Measurements from ENCODE around the gene ANTKMT. TPM values are rescaled to one million over a fixed set of nuclear protein-coding genes. Genes with fewer than 3 reads are reported as not detected.
A peak's percentile ranks its signal among the peaks of the same experiment; 100 is the strongest.

ANTKMT gene
- total RNA-seq, 2 experiments from 2014 or later: 8.1 TPM

- H3K4me3 ChIP-seq (ENCODE audit: low read length): no peak overlapping the region
- no peak for ATAC-seq (ENCODE audit: poor library complexity)
- ChIA-PET POLR2A (interaction anchor here (1.0 to 1.6 kb wide), 3 partner anchors 9 to 43 kb away, joined by 3 to 5 read pairs (median 3); no protein-coding TSS in a partner anchor), CTCF (no interaction called here)
- intact Hi-C loops (cut with DNase I, micrococcal nuclease): no loop called here
- DNase-seq: no peak
- Mint-ChIP-seq H3K27me3 (no peaks in the 10 kb centered on the region), H3K4me1 (ENCODE audit: low read depth) (peaks cover 17% of the 10 kb centered on the region), H3K4me3 (peak overlapping the region; percentile 15), H3K9me3 (no peaks in the 10 kb centered on the region), H3K36me3 (ENCODE audit: low read depth) (no peaks in the 10 kb centered on the region), H3K27ac (no peak overlapping the region)
- H3K36me3 ChIP-seq (ENCODE audit: insufficient read depth, low read length): no peaks in the 10 kb centered on the region
- no peak overlapping the region for H3K27ac ChIP-seq (ENCODE audit: low read depth in 1 of 2, low read length in 2 of 2)
- H3K27me3 ChIP-seq (ENCODE audit: control insufficient read depth in 1 of 2, insufficient read depth in 2 of 2, low read length in 2 of 2): no peaks in the 10 kb centered on the region
- TF ChIP-seq CTCF (IDR thresholded peaks at IDR 0.05): no peak
- H3K4me1 ChIP-seq (ENCODE audit: insufficient read depth, low read length): peaks cover 61% of the 10 kb centered on the region
- peaks cover 0 to 8% of the 10 kb centered on the region in 2 experiments for H3K9me3 ChIP-seq (ENCODE audit: control insufficient read depth in 1 of 2, insufficient read depth in 1 of 2, low read length in 2 of 2)
Observed at GRCh38 chr16:723695-724094, 2.7 kb downstream of the ANTKMT start.

DNA sequence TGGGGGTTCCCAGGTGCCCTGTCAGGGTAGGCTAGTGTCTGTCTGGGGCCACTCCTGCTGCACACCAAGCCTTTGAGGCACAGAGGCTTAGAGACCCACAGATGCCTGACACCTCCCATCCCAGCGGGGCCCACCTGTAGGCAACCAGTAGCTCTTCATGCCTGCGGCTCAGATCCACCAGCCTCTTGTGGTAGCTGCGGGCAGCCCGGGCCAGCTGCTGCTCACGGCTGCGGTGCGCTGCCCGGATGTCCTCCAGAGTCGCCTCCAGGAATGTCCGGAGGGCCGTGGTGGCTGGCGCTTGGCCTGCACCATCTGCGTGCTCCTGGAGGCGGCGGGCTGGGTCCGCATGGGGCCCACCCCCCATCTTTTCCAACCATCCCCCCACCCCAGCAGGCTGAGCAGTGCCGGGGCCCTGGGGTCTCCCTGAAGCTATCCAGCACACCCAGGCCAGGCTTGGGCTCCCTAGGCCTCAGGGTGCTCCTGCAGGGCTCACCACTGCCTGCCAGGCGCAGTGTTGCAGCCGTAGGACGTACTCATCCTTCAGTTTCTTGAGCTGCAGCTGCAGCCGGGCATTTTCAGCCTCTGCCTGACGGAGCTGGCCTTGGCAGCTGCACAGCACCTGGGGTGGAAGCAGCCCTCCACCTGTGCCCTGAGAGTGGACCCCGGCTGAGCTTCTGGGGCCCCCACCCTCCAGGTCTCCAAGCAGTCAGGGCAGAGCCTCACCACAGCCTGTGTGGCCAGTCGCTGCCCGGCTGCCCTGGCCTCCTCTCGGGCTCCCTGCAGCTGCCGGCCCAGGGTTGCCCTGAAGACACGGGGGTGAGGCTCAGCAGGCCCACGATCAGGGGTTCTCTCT is 3.5 kb downstream of the ANTKMT start:
- no peak for TF ChIP-seq CTCF (IDR thresholded peaks at IDR 0.05)
- Histone ChIP-seq H3K36me3 (ENCODE audit: insufficient read depth, low read length) (no peaks in the 10 kb centered on the region), H3K4me3 (ENCODE audit: low read length) (no peak overlapping the region), H3K4me1 (ENCODE audit: insufficient read depth, low read length) (peaks cover 56% of the 10 kb centered on the region), H3K27ac (ENCODE audit: low read depth in 1 of 2, low read length in 2 of 2) (no peak overlapping the region), H3K9me3 (ENCODE audit: control insufficient read depth in 1 of 2, insufficient read depth in 1 of 2, low read length in 2 of 2) (peaks cover 0 to 8% of the 10 kb centered on the region in 2 experiments), H3K27me3 (ENCODE audit: control insufficient read depth in 1 of 2, insufficient read depth in 2 of 2, low read length in 2 of 2) (no peaks in the 10 kb centered on the region)
- H3K9me3 Mint-ChIP-seq: no peaks in the 10 kb centered on the region
- CTCF ChIA-PET: interaction anchor here (0.9 kb wide), 1 partner anchor 12 kb away, joined by 3 read pairs; no protein-coding TSS in a partner anchor
- peaks cover 11% of the 10 kb centered on the region for H3K4me1 Mint-ChIP-seq (ENCODE audit: low read depth)
- no peaks in the 10 kb centered on the region for H3K27me3 Mint-ChIP-seq
- intact Hi-C loops (cut with DNase I, micrococcal nuclease): no loop called here
- no peak overlapping the region for H3K27ac Mint-ChIP-seq
- H3K36me3 Mint-ChIP-seq (ENCODE audit: low read depth): no peaks in the 10 kb centered on the region
- DNase-seq (no peak), ATAC-seq (ENCODE audit: poor library complexity) (no peak)
- H3K4me3 Mint-ChIP-seq: peak overlapping the region; percentile 15
- POLR2A ChIA-PET: interaction anchor here (1.0 to 5.0 kb wide), 4 partner anchors 9 to 43 kb away, joined by 3 to 30 read pairs (median 8); partner anchors contain the start of gene METRN

DNA sequence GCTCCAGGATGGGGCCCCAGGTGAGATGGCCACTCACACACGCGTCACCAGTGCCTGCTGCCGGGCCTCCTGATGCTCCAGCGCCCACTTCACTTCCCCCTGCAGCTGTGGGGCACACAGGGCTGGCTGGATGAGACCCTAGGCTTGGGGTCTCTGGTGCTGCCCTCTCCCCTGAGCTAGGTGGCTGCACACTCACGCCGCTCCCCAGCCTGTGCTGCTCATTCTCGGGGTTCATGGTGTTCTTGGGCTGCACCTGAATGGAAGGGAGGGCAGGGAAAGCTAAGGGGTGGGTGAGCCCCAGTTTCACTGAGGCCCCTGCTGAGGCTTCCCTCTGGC is 4.1 kb downstream of the ANTKMT start:
- no peaks in the 10 kb centered on the region for H3K9me3 Mint-ChIP-seq
- CTCF ChIA-PET: interaction anchor here (0.9 kb wide), 1 partner anchor 13 kb away, joined by 3 read pairs; no protein-coding TSS in a partner anchor
- peaks cover 0 to 8% of the 10 kb centered on the region in 2 experiments for H3K9me3 ChIP-seq (ENCODE audit: control insufficient read depth in 1 of 2, insufficient read depth in 1 of 2, low read length in 2 of 2)
- peaks cover 5% of the 10 kb centered on the region for H3K4me1 Mint-ChIP-seq (ENCODE audit: low read depth)
- no peaks in the 10 kb centered on the region for H3K27me3 ChIP-seq (ENCODE audit: control insufficient read depth in 1 of 2, insufficient read depth in 2 of 2, low read length in 2 of 2)
- no peaks in the 10 kb centered on the region for H3K36me3 ChIP-seq (ENCODE audit: insufficient read depth, low read length)
- H3K27ac ChIP-seq (ENCODE audit: low read depth in 1 of 2, low read length in 2 of 2): no peak overlapping the region
- POLR2A ChIA-PET: interaction anchor here (0.8 to 5.0 kb wide), 5 partner anchors 9 to 63 kb away, joined by 3 to 30 read pairs (median 4); partner anchors contain the start of genes CHTF18, CIAO3, METRN and RPUSD1
- H3K27me3 Mint-ChIP-seq: no peaks in the 10 kb centered on the region
- no peak overlapping the region for H3K4me3 ChIP-seq (ENCODE audit: low read length)
- no peak for TF ChIP-seq CTCF (IDR thresholded peaks at IDR 0.05)
- H3K36me3 Mint-ChIP-seq (ENCODE audit: low read depth): no peaks in the 10 kb centered on the region
- peaks cover 50% of the 10 kb centered on the region for H3K4me1 ChIP-seq (ENCODE audit: insufficient read depth, low read length)
- H3K4me3 Mint-ChIP-seq: no peak overlapping the region
- DNase-seq (no peak), ATAC-seq (ENCODE audit: poor library complexity) (no peak)
- intact Hi-C loops (cut with DNase I, micrococcal nuclease): no loop called here
- H3K27ac Mint-ChIP-seq: no peak overlapping the region
